NCI-H345 (cell line): ENCODE measurements around the gene TEKTIP1.

Experiments used
- DNase-seq: peaks from one replicate; lab custom pipeline; 2025; lab: John Stamatoyannopoulos, UW

TEKTIP1 gene

DNA sequence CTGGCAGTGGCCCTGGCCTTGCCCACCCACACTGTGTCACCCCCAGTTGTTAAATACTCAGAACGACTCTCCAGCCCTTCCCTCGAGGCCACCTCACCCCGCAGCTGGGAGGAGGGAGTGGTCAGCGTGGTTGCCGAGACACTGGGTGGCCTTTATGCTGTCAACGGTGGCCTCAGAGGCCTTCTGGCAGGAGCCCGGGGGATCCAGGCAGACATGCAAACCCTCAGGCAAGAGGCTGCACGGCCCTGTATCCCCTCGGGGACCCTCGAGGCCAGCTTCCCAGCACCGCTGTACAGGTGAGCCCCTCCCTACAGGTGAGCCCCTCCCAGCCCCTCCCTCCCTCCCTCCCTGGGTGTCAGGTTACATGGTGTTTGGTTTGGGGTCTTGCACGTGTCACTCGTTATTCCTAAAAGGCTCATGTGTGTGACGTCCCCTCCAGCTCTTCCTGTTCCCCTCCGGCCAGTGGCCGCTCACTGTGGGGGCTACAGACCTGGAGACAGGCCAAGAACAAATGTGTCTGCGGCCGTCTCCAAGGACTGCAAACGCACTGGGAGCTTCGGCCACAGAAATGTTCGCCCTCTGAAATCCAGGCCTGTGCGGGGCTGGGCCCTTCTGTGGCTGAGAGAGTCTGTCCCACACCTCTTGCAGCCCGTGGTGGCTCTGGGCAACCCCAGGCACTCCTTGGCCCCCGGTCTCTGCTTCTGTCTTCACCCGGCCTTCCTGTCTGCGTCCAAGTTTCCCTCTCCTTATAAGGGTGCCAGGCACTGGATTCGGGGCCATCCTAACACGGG lies at the start of gene TEKTIP1:
TSS of gene TEKTIP1 (plus strand) at position 210 of the 791 bp plus-strand sequence. CDS start at position 214, 4 bp downstream.
- no peak for DNase-seq

- DNase-seq: no peak
Observed at GRCh38 chr19:3491396-3492119, 47.4 kb upstream of the TEKTIP1 start.

DNA sequence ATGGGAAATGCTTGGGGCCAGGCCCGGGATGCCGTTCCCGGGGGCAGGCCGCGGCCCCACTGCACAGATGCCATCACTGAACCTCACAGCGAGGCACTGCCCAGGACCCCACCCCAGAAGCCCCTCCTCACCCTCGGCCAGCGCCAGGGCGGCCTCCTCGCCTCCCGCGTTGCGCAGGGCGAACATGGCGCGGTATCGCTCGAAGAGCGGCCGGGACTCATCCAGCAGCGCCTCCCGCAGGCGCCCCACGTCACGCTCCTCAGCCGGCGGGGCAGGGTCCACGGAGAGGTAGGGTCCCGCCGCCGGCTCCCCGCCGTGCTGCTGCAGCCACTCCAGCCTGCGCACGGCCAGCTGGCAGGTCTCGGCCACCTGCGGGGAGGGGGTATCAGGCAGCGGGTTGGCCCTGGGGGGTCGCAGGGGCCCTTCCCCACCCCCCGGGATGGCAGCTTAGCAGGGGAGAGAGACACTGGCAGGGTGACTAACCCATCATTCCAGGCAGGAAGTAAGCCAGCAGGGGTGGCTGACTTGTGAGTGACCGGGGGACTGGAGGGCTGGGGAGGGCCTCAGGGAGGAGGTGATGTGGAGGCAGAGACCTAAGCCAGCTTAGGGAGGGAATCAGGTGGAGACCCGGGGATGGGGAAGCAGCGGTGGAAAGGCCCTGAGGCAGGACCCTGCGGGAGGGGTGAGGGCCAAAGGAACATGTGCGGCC lies 46.7 kb upstream of the TEKTIP1 start:
- no peak for DNase-seq

GRCh38 chr19:3492919-3493318 lies 46.1 kb upstream of the TEKTIP1 start:
- no peak for DNase-seq

- no peak for DNase-seq
Observed at GRCh38 chr19:3493651-3494050, 45.3 kb upstream of the TEKTIP1 start.

GRCh38 chr19:3494051-3494450 lies 44.9 kb upstream of the TEKTIP1 start:
- no peak for DNase-seq

- no peak for DNase-seq
Observed at GRCh38 chr19:3494559-3494958, 44.4 kb upstream of the TEKTIP1 start.

- DNase-seq: no peak
Observed at GRCh38 chr19:3496392-3497273, 42.3 kb upstream of the TEKTIP1 start.

- DNase-seq: no peak
Observed at GRCh38 chr19:3497757-3498520, 41.0 kb upstream of the TEKTIP1 start.

GRCh38 chr19:3499738-3500428 lies 39.1 kb upstream of the TEKTIP1 start:
- DNase-seq: no peak

GRCh38 chr19:3500429-3501101 lies 38.4 kb upstream of the TEKTIP1 start, which contains the start of gene DOHH:
Gene DOHH (minus strand): TSS chr19:3500674. CDS start chr19:3496814, 3,860 bp downstream.
- peak; percentile 97 for DNase-seq

DNA sequence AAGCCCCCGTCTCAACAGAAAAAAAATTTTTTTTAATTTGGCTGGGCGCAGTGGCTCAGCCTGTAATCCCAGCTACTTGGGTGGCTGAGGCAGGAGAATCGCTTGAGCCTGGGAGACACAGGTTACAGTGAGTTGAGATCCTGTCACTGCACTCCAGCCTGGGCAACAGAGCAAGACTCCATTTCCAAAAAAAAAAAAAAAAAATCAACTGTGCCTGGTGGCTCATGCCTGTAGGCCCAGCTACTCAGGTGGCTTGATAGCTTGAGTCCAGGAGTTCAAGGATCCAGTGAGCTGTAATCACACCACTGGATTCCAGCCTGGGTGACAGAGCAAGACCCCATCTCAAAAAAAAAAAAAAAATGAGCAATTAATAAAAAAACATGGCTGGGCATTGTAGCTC lies 37.2 kb upstream of the TEKTIP1 start:
- DNase-seq: no peak

DNA sequence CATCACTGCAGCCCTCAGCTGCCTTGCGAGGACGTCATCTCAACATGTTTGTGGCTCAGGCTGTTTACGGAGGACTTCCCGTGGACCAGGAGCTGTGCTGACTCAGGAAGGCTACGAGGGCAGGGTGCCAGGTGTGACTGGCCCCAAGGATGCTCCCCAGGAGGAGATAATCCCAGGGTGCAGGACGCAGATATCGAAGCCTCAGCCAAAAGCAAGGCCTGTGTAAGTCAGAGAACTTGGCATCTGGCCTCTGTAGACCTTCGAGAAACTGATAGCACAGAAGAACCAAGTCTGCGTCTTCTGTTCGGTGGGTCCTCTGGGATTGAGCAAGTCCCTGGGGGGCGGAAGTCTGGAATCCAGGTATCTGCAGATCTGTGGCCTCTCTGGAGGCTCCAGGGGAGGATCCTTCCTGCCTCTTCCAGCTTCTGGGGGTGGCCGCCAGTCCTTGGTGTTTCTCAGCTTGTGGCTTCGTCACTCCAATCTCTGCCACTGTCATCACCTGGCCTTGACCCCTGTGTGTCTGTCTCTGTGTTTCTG lies 35.9 kb upstream of the TEKTIP1 start:
- DNase-seq: no peak

- DNase-seq: no peak
Observed at GRCh38 chr19:3504735-3505134, 34.2 kb upstream of the TEKTIP1 start.

DNA sequence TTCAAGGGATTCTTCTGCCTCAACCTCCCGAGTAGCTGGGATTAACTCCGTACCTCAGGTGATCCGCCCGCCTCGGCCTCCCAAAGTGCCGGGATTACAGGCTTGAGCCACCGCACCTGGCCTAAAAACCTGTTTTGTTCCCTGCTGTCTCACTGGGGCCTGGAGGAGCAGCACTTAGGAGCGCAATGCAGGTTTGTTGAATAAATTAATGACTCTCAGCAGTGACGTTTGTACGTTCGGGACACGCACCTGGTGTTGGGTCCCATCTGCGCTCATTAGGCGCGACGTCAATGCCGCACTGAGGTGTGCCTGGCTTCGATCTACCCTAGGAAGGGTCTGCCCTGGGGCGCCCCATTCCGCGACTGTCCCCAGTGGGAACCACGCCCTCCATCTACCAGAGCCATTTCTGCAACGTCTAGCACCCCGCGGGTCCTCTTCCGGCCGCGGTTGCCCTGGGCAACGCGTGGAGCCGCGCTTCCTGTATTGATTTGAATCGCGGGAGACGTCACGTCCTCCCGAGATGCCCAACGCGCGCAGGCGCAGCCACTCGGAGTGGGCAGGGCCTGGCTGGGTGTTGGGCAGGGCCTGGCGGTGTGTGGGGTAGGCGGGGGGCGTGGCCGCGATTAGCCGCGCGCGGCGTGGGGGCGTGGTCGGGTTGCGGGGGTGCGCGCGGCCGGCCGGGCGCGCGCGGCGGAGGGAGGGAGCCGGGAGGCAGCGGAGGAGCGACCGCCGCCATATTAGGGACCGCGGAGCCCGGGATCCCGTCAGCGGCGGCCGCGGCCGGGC lies 33.2 kb upstream of the TEKTIP1 start, which contains the start of gene FZR1:
TSS of gene FZR1 (plus strand) at position 714 of the 786 bp plus-strand sequence. CDS start 16,679 bp downstream, outside the sequence.
- DNase-seq: peak; percentile 99

DNA sequence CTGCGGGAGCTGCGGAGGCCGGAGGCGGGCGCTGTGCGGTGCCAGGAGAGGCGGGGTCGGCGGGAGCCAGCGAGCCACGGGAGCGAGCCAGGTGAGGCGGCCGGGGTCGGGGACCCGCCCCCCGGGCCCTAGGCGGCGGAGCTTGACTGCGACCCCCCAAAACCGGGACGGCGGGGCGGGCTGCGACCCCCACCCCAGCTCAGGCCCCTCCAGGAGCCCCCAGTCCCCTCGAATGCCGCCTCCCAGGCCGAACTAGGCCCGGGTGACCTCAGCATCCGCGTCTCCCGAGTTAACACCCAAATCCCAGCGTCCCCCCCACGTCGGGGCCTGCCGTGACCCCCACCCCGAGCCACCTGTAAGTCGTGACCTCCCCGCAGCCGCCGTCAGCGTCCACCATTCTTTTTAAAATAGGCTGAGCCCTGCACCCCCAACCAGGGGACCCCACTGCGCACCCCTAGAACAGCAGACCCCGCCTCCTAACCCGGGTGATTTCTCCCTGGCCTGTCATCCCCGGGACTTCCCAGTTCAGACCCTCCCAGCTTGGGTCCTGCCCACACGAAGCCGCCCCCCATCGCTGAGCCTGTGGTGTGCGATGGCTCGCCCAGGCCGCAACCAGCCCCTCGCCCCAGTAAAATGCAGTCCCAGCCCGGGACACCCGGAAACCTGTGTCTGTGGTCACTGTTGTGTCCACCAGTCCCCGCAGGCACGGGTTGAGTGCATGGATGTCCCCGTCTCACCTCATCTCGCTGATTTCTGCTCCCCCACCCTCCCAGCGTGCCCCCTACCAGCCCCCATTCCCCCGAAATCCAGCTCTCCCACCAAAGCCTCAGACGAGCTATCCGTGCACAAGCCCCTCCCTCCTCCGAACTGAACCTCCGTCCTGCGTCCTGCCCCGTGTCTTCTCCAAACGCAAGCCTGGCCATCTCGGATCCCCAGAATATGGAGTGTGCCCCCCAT lies 32.3 kb upstream of the TEKTIP1 start:
- no peak for DNase-seq
